Measurements from ENCODE around the gene RAB24.

DNA sequence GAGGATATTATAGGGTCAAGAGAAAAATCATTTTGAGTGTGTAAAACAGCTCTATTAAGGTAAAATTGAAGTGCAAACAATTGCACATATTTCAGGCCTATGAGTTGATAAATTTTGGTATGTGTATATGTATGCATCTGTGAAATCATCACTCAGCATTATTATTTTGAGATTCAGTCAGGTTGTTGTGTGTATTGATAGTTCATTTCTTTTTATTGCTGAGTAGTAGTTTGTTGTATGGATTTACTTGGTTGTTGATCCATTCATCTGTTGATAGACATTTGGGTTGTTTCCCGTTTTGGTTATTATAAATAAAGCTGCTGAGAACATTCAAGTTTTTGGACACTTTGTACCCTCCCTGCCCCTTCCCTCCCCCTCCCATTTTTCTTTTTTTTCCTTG, 50.3 kb downstream of the RAB24 start:
- TF ChIP-seq CTCF (IDR thresholded peaks at IDR 0.05), result no peak
- no peak for TF ChIP-seq POLR2AphosphoS5 (IDR thresholded peaks at IDR 0.05)
- TF ChIP-seq POLR2A (IDR thresholded peaks at IDR 0.05), result no peak

Measured in stomach (tissue), 4 donors.